K562 (cell line): ENCODE measurements around the gene APLNR. TPM values are rescaled to one million over a fixed set of nuclear protein-coding genes. Genes with fewer than 3 reads are reported as not detected.

Experiments
- ATAC-seq: fragments of 200-7000 bp; cut with Tn5 transposase; 3 replicates; pipeline ENCODE4 v1.9.1; 2020; ENCODE audit warnings: moderate library complexity
- BruUV-seq: library from RNA; stranded (reverse); fragments of 400-500 nt; replicated peaks from 2 replicates; lab custom pipeline; 2021; lab: Mats Ljungman, UMichigan
- CTCF ChIA-PET: fragments of 300-600 bp; formaldehyde crosslinking; extraction: SDS; loops from one replicate; lab custom pipeline; 2021; ENCODE audit warnings: low intra/inter-chr PET ratio; lab: Yijun Ruan, JAX
- POLR2A ChIA-PET: fragments of 300-600, 350-650 bp; sonication (Branson Sonifier 250); formaldehyde crosslinking; extraction: SDS; loops from one replicate; lab custom pipeline; 2021; ENCODE audit warnings: antibody characterized with exemption, inconsistent platforms; lab: Yijun Ruan, JAX
- DNase-seq, 4 experiments: peaks; one replicate each; pipeline versions ENCODE4 v3.0.0 to v3.0.0-alpha.2; 2011 to 2018; ENCODE audit warnings: low spot score in 3 of 4, mixed read lengths in 3 of 4; ENCODE audit errors: extremely low read depth in 1 of 4
- FAIRE-seq: peaks from 2 replicates; lab custom pipeline; 2011; peaks lifted over from hg19 to GRCh38; lab: Jason Lieb, UNC
- H2AFZ ChIP-seq: 2 replicates; pipeline ENCODE4 v1.6.0; 2011; ENCODE audit warnings: low read depth, low read length, control low read depth, inconsistent platforms
- H3K27ac ChIP-seq: fragments of 200-600 bp; 3 replicates; pipeline ENCODE4 v1.8.0; 2011; ENCODE audit warnings: low read depth, mild to moderate bottlenecking, control low read depth, inconsistent platforms, low read length, moderate library complexity, mixed read lengths; ENCODE audit errors: extremely low read depth
- H3K27me3 ChIP-seq, 2 experiments: fragments of 300-600 bp in 1 of 2; 2 replicates in 1 of 2; 3 replicates in 1 of 2; pipeline versions ENCODE4 v1.6.0 to v1.8.0; 2011; ENCODE audit warnings: inconsistent platforms in 2 of 2, low read length in 2 of 2, mild to moderate bottlenecking in 1 of 2, mixed read lengths in 1 of 2, moderate library complexity in 1 of 2; ENCODE audit not compliant: control insufficient read depth in 2 of 2, insufficient read depth in 2 of 2
- H3K36me3 ChIP-seq: fragments of 300-600 bp; 3 replicates; pipeline ENCODE4 v1.8.0; 2011; ENCODE audit warnings: mild to moderate bottlenecking, low read length, inconsistent platforms; ENCODE audit not compliant: control insufficient read depth, insufficient read depth
- H3K4me1 ChIP-seq, 2 experiments: fragments of 200-600 bp in 1 of 2; replicated peaks in 1 of 2; 2 replicates in 1 of 2; 3 replicates in 1 of 2; pipeline versions ENCODE4 v1.5.1 to v1.8.0; 2011; ENCODE audit warnings: inconsistent platforms in 2 of 2, low read length in 2 of 2, mild to moderate bottlenecking in 1 of 2, mixed read lengths in 1 of 2, moderate library complexity in 1 of 2; ENCODE audit not compliant: control insufficient read depth in 2 of 2, insufficient read depth in 2 of 2
- H3K4me2 ChIP-seq: 2 replicates; pipeline ENCODE4 v1.6.1; 2011; ENCODE audit warnings: low read length, control low read depth, inconsistent platforms, mixed read lengths; ENCODE audit not compliant: insufficient read depth
- H3K4me3 ChIP-seq: fragments of 200-600 bp; sonication (generic), shearing (Covaris generic); 2 replicates; pipeline ENCODE4 v1.5.1; 2016; ENCODE audit warnings: control low read depth, inconsistent platforms
- H3K79me2 ChIP-seq: fragments of 200-600 bp; 3 replicates; pipeline ENCODE4 v1.8.0; 2011; ENCODE audit warnings: low read length, inconsistent platforms; ENCODE audit not compliant: control insufficient read depth, insufficient read depth
- H3K9ac ChIP-seq, 2 experiments: 2 replicates each; pipeline versions ENCODE4 v1.6.0 to v1.6.1; 2011; ENCODE audit warnings: low read depth in 2 of 2, low read length in 2 of 2, control low read depth in 1 of 2, inconsistent platforms in 1 of 2, mild to moderate bottlenecking in 1 of 2, mixed read lengths in 1 of 2; ENCODE audit not compliant: insufficient read depth in 1 of 2
- H3K9me1 ChIP-seq: one replicate; pipeline ENCODE4 v1.6.0; 2011; ENCODE audit warnings: inconsistent platforms, mild to moderate bottlenecking, low read length, moderate library complexity; ENCODE audit not compliant: control insufficient read depth, insufficient read depth
- H3K9me3 ChIP-seq: replicated peaks from 2 replicates; pipeline ENCODE4 v1.5.1; 2011; ENCODE audit warnings: low read depth, low read length, inconsistent platforms; ENCODE audit not compliant: control insufficient read depth, insufficient read depth
- H4K20me1 ChIP-seq: replicated peaks from 2 replicates; pipeline ENCODE4 v1.6.1; 2011; ENCODE audit warnings: low read length, inconsistent platforms, mixed read lengths; ENCODE audit not compliant: control insufficient read depth, insufficient read depth
- ETV1 ChIP-seq: fragments of 450-650 bp; conservative IDR thresholded peaks from 2 replicates; pipeline ENCODE4 v1.6.1; 2016; ENCODE audit warnings: missing genetic modification characterization, control low read depth, low read depth, missing compliant biosample characterization
- FOSL1 ChIP-seq: fragments of 200-800 bp; sonication (Bioruptor generic); conservative IDR thresholded peaks from 2 replicates; pipeline ENCODE4 v1.6.1; 2016; ENCODE audit warnings: missing genetic modification characterization, missing compliant biosample characterization
- SNAPC5 ChIP-seq: fragments of 250-450 bp; sonication (Bioruptor Pico); IDR thresholded peaks from 2 replicates; pipeline ENCODE4 v1.8.0; 2021; ENCODE audit warnings: moderate library complexity, mild to moderate bottlenecking, inconsistent platforms
- SP2 ChIP-seq: IDR thresholded peaks from 2 replicates; pipeline ENCODE4 v1.6.1; 2011; ENCODE audit warnings: mild to moderate bottlenecking, low read depth, low read length, moderate library complexity; ENCODE audit not compliant: poor library complexity, severe bottlenecking; ENCODE audit errors: extremely low read depth
- SRSF1 ChIP-seq: fragments of 200-400 bp; formaldehyde crosslinking; IDR thresholded peaks from 2 replicates; pipeline ENCODE4 v1.6.1; 2017; ENCODE audit warnings: mild to moderate bottlenecking, low read depth, low read length, moderate library complexity
- TEAD1 ChIP-seq, 2 experiments: fragments of 450-650 bp in 1 of 2; sonication (generic) in 1 of 2; formaldehyde crosslinking; IDR thresholded peaks; 2 replicates each; pipeline versions ENCODE4 v1.4.0 to v1.8.0; 2020 to 2022; ENCODE audit warnings: mild to moderate bottlenecking in 2 of 2, missing genetic modification reagents in 1 of 2
- TSHZ1 ChIP-seq: fragments of 250-450 bp; sonication (Bioruptor Pico); IDR thresholded peaks from 2 replicates; pipeline ENCODE4 v1.4.0; 2020; ENCODE audit warnings: mild to moderate bottlenecking, moderate library complexity
- ZBED1 ChIP-seq: IDR thresholded peaks from 2 replicates; pipeline ENCODE4 v1.6.1; 2014
- ZNF436 ChIP-seq: fragments of 250-450, 450-650 bp; sonication (Bioruptor Pico); formaldehyde crosslinking; IDR thresholded peaks from 2 replicates; pipeline ENCODE4 v1.7.0; 2020; ENCODE audit warnings: mild to moderate bottlenecking
- ZNF445 ChIP-seq: fragments of 250-450 bp; sonication (Bioruptor Pico); IDR thresholded peaks from 2 replicates; pipeline ENCODE4 v1.4.0; 2020; ENCODE audit warnings: low read depth, mild to moderate bottlenecking, moderate library complexity
- ZNF589 ChIP-seq: fragments of 200-800 bp; sonication (Bioruptor generic); IDR thresholded peaks from 2 replicates; pipeline ENCODE4 v1.6.1; 2016; ENCODE audit warnings: low read depth, missing genetic modification characterization, missing compliant biosample characterization
- WGBS: fragments of 100-300 bp; shearing (Covaris generic); methylation state at CpG from one replicate; pipeline ENCODE4 v1.1.6; 2016; ENCODE audit warnings: low coverage, mixed read lengths; ENCODE audit not compliant: insufficient coverage; ENCODE audit errors: missing lambda C conversion rate; 5-methylcytosine and 5-hydroxymethylcytosine counted together
- in situ Hi-C: fragments of 300-500 bp; cut with MboI; formaldehyde crosslinking; loops from 4 replicates; pipeline ENCODE4 v1.15.0; 2018; ENCODE audit warnings: inconsistent platforms, mixed read lengths
- intact Hi-C: fragments of 100-400 bp; cut with micrococcal nuclease; formaldehyde crosslinking; loops from 2 replicates; pipeline ENCODE4 v1.14.2; 2022
- polyA plus RNA-seq, 8 experiments: library from polyadenylated mRNA; depleted of rRNA in 4 of 8; stranded (reverse) in 5 of 8; unstranded in 3 of 8; fragments of >200 nt; fragmentation: Nextera tagmentation in 2 of 8; fragmentation: Illumina TruSeq in 1 of 8; extraction: Ambion mirVana in 2 of 8; extraction: Trizol in 1 of 8; gene quantifications; 2 replicates each; pipeline versions ENCODE4 v1.2.1 to v1.2.3, GENCODE V29; 2011 to 2014; ENCODE audit warnings: inconsistent platforms in 1 of 8, missing spikeins in 1 of 8
- total RNA-seq, 7 experiments: library from RNA; depleted of rRNA in 6 of 7; stranded (reverse); fragments of >200 nt in 6 of 7; fragmentation: Illumina TruSeq in 2 of 7; extraction: Trizol in 2 of 7; gene quantifications; 2 replicates each; pipeline versions ENCODE4 v1.2.1 to v1.2.3, GENCODE V29; 2011 to 2021; ENCODE audit warnings: low replicate concordance in 1 of 7
- TF ChIP-seq, protein P1 (sequence below): fragments of 450-650 bp; formaldehyde crosslinking; IDR thresholded peaks from 2 replicates; pipeline ENCODE4 v1.4.0; 2020; ENCODE audit warnings: mild to moderate bottlenecking, moderate library complexity
- TF ChIP-seq, protein P2 (sequence below): fragments of 250-450 bp; sonication (Bioruptor Pico); IDR thresholded peaks from 2 replicates; pipeline ENCODE4 v1.4.0; 2020; ENCODE audit warnings: mild to moderate bottlenecking, moderate library complexity

APLNR gene
- total and polyA plus RNA-seq, 9 of the 15 experiments (the other 6 are each of a cell fraction or from before 2014, with no cell fraction given): 0.15 to 2.0 (median 0.65) TPM

DNA sequence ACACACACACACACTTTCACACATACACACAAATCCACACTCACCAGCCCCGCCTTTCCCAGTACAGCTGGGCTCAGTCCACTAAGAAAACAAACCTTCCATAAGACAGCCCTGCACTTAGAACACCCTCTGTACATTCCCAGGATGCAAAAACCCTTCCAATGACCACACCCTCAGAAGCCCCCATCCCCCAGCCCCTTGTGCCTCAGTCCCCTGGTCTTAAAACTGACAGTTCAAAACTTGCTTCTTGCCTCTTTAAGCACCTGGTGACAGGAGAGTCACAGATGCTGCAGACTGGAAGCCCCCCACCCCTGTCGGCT, 23.0 kb downstream of the APLNR start:
- CTCF ChIA-PET: no interaction called here

More for the DNA sequence above, 23.0 kb downstream of the APLNR start:
- Histone ChIP-seq H3K9me3 (no peaks in the 10 kb centered on the region), H3K27ac (no peak overlapping the region), H3K79me2 (no peaks in the 10 kb centered on the region), H3K4me3 (no peak overlapping the region), H3K4me1 (0 out of 5 replicates have a peak, but pooled peaks cover 0 to 2% of the 10 kb centered on the region in 2 experiments), H3K4me2 (no peak overlapping the region), H2AFZ (no peak overlapping the region), H4K20me1 (no peaks in the 10 kb centered on the region), H3K9ac (no peak overlapping the region), H3K9me1 (no peaks in the 10 kb centered on the region), H3K27me3 (peaks cover 0 to 1% of the 10 kb centered on the region in 2 experiments; a peak in 1 of 5 replicates), H3K36me3 (no peaks in the 10 kb centered on the region)
- no peak for FAIRE-seq
- 14% methylated on average over 2 of the region's 2 CpGs for WGBS
- in situ Hi-C loops (no loop called here), intact Hi-C loops (no loop called here)
- TF ChIP-seq, protein P1, sequence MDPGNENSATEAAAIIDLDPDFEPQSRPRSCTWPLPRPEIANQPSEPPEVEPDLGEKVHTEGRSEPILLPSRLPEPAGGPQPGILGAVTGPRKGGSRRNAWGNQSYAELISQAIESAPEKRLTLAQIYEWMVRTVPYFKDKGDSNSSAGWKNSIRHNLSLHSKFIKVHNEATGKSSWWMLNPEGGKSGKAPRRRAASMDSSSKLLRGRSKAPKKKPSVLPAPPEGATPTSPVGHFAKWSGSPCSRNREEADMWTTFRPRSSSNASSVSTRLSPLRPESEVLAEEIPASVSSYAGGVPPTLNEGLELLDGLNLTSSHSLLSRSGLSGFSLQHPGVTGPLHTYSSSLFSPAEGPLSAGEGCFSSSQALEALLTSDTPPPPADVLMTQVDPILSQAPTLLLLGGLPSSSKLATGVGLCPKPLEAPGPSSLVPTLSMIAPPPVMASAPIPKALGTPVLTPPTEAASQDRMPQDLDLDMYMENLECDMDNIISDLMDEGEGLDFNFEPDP (CRISPR knock-in tag): no peak
- TF ChIP-seq SRSF1 (no peak), SP2 (no peak), FOSL1 (tag) (no peak), ZNF445 (CRISPR knock-in tag) (no peak), ZNF436 (CRISPR knock-in tag) (no peak), ZNF589 (CRISPR knock-in tag) (no peak), TEAD1 (CRISPR knock-in tag; IDR thresholded peaks at IDR 0.05) (no peak), TSHZ1 (CRISPR knock-in tag) (no peak), ZBED1 (no peak), ETV1 (tag) (no peak), SNAPC5 (CRISPR knock-in tag) (no peak)
- TF ChIP-seq, protein P2, sequence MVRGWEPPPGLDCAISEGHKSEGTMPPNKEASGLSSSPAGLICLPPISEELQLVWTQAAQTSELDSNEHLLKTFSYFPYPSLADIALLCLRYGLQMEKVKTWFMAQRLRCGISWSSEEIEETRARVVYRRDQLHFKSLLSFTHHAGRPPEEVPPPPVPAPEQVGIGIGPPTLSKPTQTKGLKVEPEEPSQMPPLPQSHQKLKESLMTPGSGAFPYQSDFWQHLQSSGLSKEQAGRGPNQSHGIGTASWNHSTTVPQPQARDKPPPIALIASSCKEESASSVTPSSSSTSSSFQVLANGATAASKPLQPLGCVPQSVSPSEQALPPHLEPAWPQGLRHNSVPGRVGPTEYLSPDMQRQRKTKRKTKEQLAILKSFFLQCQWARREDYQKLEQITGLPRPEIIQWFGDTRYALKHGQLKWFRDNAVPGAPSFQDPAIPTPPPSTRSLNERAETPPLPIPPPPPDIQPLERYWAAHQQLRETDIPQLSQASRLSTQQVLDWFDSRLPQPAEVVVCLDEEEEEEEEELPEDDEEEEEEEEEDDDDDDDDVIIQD (CRISPR knock-in tag): no peak
- POLR2A ChIA-PET: no interaction called here
- no peak for ATAC-seq
- no TSS peak for BruUV-seq
- no peak for DNase-seq
